ENCODE results near the gene TNFRSF18. TPM values are rescaled to one million over a fixed set of nuclear protein-coding genes. Genes with fewer than 3 reads are reported as not detected.
A peak's percentile ranks its signal among the peaks of the same experiment; 100 is the strongest.
"Not testable (repeated sequence)": the region's sequence is repeated elsewhere in the genome, so short reads cannot be mapped to it uniquely, and the experiment has no call there.

TNFRSF18 gene
- total RNA-seq, 1 donor from 2014 or later = 3.0 TPM

GRCh38 chr1:1179346-1179982, 26.9 kb downstream of the TNFRSF18 start:
- Mint-ChIP-seq H3K4me1 (ENCODE audit: low read depth, unreplicated experiment) (peaks cover 4% of the 10 kb centered on the region), H3K4me3 (ENCODE audit: unreplicated experiment) (no peak overlapping the region), H3K9me3 (ENCODE audit: unreplicated experiment) (peaks cover 18% of the 10 kb centered on the region), H3K27ac (ENCODE audit: unreplicated experiment) (no peak overlapping the region), H3K27me3 (ENCODE audit: unreplicated experiment) (peaks cover 18% of the 10 kb centered on the region), H3K36me3 (ENCODE audit: unreplicated experiment) (no peaks in the 10 kb centered on the region)
- TF ChIP-seq, protein P1, sequence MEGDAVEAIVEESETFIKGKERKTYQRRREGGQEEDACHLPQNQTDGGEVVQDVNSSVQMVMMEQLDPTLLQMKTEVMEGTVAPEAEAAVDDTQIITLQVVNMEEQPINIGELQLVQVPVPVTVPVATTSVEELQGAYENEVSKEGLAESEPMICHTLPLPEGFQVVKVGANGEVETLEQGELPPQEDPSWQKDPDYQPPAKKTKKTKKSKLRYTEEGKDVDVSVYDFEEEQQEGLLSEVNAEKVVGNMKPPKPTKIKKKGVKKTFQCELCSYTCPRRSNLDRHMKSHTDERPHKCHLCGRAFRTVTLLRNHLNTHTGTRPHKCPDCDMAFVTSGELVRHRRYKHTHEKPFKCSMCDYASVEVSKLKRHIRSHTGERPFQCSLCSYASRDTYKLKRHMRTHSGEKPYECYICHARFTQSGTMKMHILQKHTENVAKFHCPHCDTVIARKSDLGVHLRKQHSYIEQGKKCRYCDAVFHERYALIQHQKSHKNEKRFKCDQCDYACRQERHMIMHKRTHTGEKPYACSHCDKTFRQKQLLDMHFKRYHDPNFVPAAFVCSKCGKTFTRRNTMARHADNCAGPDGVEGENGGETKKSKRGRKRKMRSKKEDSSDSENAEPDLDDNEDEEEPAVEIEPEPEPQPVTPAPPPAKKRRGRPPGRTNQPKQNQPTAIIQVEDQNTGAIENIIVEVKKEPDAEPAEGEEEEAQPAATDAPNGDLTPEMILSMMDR (IDR thresholded peaks at IDR 0.05; ENCODE audit: partially characterized antibody, unreplicated experiment) = no peak
- DNase-seq = peak; percentile 30

- H3K27me3 Mint-ChIP-seq (ENCODE audit: unreplicated experiment) = peaks cover 21% of the 10 kb centered on the region
- no peaks in the 10 kb centered on the region for H3K36me3 Mint-ChIP-seq (ENCODE audit: unreplicated experiment)
- DNase-seq = no peak
- no peak overlapping the region for H3K4me3 Mint-ChIP-seq (ENCODE audit: unreplicated experiment)
- TF ChIP-seq, protein P1 (IDR thresholded peaks at IDR 0.05; ENCODE audit: partially characterized antibody, unreplicated experiment) = no peak
- no peak overlapping the region for H3K27ac Mint-ChIP-seq (ENCODE audit: unreplicated experiment)
- peaks cover 4% of the 10 kb centered on the region for H3K4me1 Mint-ChIP-seq (ENCODE audit: low read depth, unreplicated experiment)
- peaks cover 19% of the 10 kb centered on the region for H3K9me3 Mint-ChIP-seq (ENCODE audit: unreplicated experiment)
Observed at GRCh38 chr1:1178794-1179331, 27.5 kb downstream of the TNFRSF18 start.

GRCh38 chr1:1177452-1178206, 28.8 kb downstream of the TNFRSF18 start:
- Mint-ChIP-seq H3K36me3 (ENCODE audit: unreplicated experiment) (no peaks in the 10 kb centered on the region), H3K9me3 (ENCODE audit: unreplicated experiment) (peaks cover 25% of the 10 kb centered on the region), H3K4me1 (ENCODE audit: low read depth, unreplicated experiment) (peaks cover 4% of the 10 kb centered on the region), H3K27me3 (ENCODE audit: unreplicated experiment) (peaks cover 21% of the 10 kb centered on the region), H3K27ac (ENCODE audit: unreplicated experiment) (no peak overlapping the region), H3K4me3 (ENCODE audit: unreplicated experiment) (no peak overlapping the region)
- DNase-seq = no peak
- TF ChIP-seq, protein P1 (IDR thresholded peaks at IDR 0.05; ENCODE audit: partially characterized antibody, unreplicated experiment) = no peak

DNA sequence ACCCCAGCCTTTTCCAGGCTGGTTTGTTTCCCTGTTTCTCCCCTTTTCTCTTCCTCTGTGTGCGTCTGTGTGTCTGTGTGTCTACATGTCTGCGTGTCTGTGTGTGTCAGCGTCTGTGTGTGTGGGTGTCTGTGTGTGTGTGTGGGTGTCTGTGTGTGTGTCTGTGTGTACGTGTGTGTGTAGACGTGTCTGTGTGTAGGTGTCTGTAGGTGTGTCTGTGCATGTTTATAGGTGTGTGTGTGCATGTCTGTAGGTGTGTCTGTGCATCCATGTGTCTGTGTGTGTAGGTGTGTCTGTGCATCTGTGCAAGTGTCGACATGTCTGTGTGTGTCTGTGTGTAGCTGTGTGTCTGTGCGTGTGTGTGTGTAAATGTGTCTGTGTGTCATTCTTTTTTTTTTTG, 29.5 kb downstream of the TNFRSF18 start:
- peaks cover 28% of the 10 kb centered on the region for H3K9me3 Mint-ChIP-seq (ENCODE audit: unreplicated experiment)
- H3K27ac Mint-ChIP-seq (ENCODE audit: unreplicated experiment) = peak overlapping the region; percentile 34

DNA sequence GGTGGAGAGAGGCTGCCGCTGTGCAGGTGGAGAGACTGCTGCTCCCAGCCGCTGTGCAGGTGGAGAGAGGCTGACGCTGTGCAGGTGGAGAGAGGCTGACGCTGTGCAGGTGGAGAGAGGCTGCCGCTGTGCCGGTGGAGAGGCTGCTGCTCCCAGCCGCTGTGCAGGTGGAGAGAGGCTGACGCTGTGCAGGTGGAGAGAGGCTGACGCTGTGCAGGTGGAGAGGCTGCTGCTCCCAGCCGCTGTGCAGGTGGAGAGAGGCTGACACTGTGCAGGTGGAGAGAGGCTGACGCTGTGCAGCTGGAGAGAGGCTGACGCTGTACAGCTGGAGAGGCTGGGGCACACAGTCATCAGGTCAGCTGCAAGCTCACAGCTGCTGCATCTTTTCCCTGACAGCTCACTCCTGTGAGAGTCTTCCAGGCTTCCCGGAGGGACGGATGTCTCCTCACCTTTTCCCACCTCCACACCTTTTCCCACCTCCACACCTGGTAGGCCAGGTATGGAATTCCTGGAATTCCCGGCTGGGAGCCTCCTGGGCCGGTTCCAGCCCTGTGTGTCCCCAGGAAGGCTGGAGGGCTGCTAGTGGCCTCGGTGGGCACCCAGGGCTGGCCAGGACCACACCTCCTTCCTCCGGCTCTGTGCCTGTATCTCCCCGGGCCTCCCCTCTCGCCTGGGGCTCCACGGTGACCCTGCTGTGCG, 30.2 kb downstream of the TNFRSF18 start:
- peaks cover 28% of the 10 kb centered on the region for H3K9me3 Mint-ChIP-seq (ENCODE audit: unreplicated experiment)
- peaks cover 27% of the 10 kb centered on the region for H3K27me3 Mint-ChIP-seq (ENCODE audit: unreplicated experiment)
- peak overlapping the region; percentile 38 for H3K4me3 Mint-ChIP-seq (ENCODE audit: unreplicated experiment)
- DNase-seq = peak; percentile 27
- H3K27ac Mint-ChIP-seq (ENCODE audit: unreplicated experiment) = peak overlapping the region; percentile 22
- H3K4me1 Mint-ChIP-seq (ENCODE audit: low read depth, unreplicated experiment); H3K36me3 Mint-ChIP-seq (ENCODE audit: unreplicated experiment): not testable (repeated sequence)

More for the DNA sequence above, 29.5 kb downstream of the TNFRSF18 start:
- H3K4me3 Mint-ChIP-seq (ENCODE audit: unreplicated experiment) = peak overlapping the region; percentile 17
- TF ChIP-seq, protein P1 (IDR thresholded peaks at IDR 0.05; ENCODE audit: partially characterized antibody, unreplicated experiment) = no peak
- peaks cover 4% of the 10 kb centered on the region for H3K4me1 Mint-ChIP-seq (ENCODE audit: low read depth, unreplicated experiment)
- no peaks in the 10 kb centered on the region for H3K36me3 Mint-ChIP-seq (ENCODE audit: unreplicated experiment)
- H3K27me3 Mint-ChIP-seq (ENCODE audit: unreplicated experiment) = peaks cover 26% of the 10 kb centered on the region
- no peak for DNase-seq

Measured in glutamatergic neuron (in vitro differentiated cells).